ENCODE results near the gene SOHLH1.
"Not testable (repeated sequence)": the region's sequence is repeated elsewhere in the genome, so short reads cannot be mapped to it uniquely, and the experiment has no call there.

The SOHLH1 gene

GRCh38 chr9:135678236-135679017 is 20.9 kb downstream of the SOHLH1 start:
- no peak for DNase-seq (ENCODE audit: low read depth in 2 of 2)

DNA sequence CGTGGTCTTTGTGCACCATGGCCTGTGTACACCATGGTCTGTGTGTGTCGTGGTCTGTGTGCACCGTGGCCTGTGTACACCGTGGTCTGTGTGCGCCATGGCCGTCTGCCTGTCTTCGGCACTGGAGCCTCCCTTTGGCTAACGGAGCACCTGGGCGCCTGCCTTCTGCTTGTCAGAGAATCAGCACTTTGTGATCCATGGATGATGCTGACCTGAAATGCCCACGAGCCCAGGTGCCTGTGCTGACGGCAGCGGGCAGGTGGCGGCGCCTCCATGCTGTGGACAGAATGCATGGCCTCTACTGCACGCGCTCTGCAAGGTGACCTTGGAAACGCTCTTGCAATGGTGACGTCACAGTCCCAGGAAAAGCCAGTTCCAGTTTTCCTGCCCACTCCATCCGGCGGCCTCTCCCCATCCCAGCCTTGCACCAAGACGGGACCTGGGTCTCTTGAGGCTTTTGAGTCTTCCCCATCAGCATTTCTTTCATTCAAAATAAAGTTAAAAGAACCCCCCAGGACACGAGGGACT is 21.6 kb downstream of the SOHLH1 start:
- DNase-seq (ENCODE audit: low read depth in 2 of 2): no peak

DNA sequence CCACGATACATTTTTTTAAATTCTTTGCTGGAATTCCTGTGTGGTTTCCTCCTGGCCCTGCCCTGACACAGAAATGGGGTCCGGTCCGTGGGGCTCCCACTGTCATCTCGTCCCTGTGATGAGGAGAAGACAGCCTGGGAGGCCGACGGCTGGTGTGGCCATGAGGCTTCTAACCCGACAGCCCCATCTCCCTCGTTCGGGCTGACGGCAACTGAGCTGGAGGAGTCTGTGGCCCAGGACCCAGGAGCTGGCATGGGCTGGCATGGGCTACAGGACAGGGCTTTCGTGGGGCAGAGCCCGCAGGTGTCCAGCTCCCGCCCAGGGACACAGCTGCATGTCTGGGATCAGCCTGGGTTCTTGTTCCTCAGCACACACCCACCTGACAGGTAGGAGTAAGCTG is 22.4 kb downstream of the SOHLH1 start:
- no peak for DNase-seq (ENCODE audit: low read depth in 2 of 2)

DNA sequence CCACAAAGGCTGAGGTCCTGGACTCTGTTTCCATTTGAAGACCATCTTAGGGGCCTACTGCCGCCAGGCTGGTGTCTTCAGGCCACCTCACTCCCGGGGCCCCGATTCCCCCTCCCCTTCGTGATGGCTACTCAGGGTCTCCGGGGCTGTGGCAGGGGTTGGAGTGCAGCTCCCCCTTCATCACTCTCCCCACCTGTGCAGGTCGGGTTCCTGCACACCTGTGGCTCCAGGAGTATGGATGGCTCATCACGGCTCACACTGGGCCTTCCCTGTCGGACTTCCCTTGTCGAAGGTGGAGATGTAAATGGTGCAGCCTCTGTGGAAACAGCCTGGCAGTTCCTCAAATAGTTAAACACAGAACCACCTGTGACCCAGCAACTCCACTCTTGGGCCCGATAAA is 24.3 kb downstream of the SOHLH1 start:
- DNase-seq (ENCODE audit: low read depth in 2 of 2): no peak

- no peak for DNase-seq (ENCODE audit: low read depth in 2 of 2)
These were observed 25.3 kb downstream of the SOHLH1 start for GRCh38 chr9:135673941-135674340.

GRCh38 chr9:135672786-135673185 is 26.5 kb downstream of the SOHLH1 start:
- not testable (repeated sequence) for DNase-seq (ENCODE audit: low read depth in 2 of 2)

DNA sequence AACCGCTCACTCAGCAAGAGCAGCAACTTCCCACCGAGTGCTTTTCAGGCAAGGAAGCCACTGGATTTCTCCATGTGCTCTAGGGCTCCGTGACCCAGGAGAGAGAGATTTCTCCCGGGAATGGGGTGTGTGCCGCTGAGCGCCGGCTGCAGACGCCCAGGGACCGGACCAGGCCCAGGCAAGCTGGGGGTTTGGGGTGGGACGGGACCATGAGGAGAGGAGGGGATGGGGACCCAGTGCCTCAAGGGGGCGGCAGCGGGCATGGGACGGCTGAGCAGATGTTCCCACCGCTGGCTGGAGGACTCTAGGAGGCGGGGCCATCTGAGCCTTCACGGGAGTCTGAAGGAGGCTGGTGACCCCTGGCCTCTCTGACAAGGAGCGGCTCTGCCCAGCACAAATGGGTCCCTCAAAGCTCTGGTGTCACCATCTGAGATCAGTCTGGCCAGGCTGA is 27.7 kb downstream of the SOHLH1 start:
- DNase-seq (ENCODE audit: low read depth in 2 of 2): no peak

- no peak for DNase-seq (ENCODE audit: low read depth in 2 of 2)
These were observed 28.3 kb downstream of the SOHLH1 start for GRCh38 chr9:135670721-135671590.

DNA sequence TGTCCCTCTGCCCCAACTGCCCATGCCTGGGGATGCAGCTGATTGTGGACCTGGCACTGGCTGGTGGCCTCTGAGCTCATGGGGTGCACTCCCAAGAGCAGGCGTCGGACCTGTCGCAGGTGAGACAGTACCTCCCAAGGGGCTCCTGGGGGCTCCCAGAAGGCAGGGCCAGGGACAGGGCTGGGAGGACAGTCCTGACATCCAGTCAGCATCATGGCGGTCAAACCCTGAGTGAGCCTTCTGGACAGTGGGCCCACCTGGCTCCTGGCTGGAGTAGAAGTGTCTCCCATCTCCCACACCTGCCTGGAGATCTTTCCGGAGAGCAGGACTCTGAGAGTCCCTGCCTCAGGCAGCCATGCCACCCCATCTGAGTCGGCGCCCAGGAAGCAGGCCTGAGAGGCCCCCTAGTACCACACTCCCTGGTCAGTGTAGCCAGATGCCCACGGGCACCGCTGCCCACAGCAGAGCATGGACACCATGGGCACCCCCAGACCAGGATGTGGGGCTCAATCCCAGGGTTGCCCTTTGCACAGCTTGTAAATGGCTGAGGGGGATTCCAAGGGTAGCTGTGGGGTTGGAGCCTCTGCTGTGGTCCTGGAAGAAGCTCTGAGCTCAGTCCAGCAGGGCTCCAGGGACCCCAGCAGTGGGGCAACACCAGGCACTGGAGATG is 29.5 kb downstream of the SOHLH1 start:
- no peak for DNase-seq (ENCODE audit: low read depth in 2 of 2)

DNA sequence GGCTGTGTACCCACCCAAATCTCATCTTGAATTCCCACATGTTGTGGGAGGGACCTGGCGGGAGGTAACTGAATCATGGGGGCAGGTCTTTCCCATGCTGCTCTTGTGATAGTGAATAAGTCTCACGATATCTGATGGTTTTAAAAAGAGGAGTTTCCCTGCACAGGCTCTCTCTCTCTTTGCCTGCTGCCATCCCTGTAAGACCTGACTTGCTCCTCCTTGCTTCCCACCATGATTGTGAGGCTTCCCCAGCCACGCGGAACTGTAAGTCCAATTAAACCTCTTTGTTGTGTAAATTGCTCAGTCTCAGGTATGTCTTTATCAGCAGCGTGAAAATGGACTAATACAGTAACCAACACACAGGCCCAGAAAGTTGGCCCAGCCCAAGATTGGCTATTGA is 30.3 kb downstream of the SOHLH1 start:
- DNase-seq (ENCODE audit: low read depth in 2 of 2): not testable (repeated sequence)

- no peak for DNase-seq (ENCODE audit: low read depth in 2 of 2)
These were observed 31.7 kb downstream of the SOHLH1 start for GRCh38 chr9:135667463-135668001.

- no peak for DNase-seq (ENCODE audit: low read depth in 2 of 2)
These were observed 32.5 kb downstream of the SOHLH1 start for GRCh38 chr9:135666534-135667462.

- DNase-seq (ENCODE audit: low read depth in 2 of 2): no peak
These were observed 33.5 kb downstream of the SOHLH1 start for GRCh38 chr9:135665795-135666189.

DNA sequence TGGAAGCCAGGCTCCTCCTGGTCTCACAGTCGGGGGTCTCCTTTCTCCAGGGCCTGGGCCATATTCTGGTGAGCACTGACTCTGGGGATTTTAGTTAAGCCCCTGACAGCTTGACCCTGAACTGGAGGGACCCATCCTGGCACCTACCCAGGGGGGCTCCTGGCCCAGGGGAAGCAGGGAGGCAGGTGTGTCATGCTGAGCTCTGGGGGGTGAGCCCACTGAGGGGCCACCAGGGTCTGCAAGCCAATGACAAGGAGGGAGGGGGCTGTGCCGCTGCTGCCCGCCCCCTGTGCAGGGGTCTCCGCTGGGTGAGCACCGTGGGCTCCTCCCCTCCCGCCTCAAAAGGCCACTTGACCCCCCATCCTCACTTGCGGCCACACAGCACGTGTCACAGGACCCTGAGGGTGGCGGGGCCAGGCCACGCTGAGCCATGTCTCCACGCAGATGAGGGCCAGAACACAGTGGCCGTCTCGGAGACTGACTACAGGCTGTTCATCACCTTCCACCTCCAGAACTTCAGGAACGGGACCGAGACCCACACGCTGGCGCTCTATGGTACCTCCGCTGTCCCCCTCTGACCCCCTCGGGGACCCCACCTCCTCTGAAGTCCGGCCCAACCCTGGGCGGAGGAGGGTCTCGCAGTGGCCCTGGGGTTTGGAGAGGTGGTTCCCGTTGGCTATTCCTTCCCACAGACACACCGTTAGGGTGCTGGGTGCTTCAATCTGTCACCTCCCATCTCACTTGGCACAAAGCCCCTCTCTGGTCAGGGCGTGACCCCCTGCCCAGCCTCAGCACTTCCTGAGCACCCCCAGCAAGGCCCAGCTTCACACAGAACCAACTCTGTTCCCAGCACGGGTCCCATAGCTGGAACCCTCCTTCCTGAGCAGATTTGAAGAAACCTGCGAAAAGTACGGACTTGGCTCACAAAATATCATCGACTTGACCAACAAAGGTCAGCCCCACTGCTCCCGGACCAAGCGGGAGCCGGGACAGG is 34.2 kb downstream of the SOHLH1 start:
- DNase-seq (ENCODE audit: low read depth in 2 of 2): no peak

DNA sequence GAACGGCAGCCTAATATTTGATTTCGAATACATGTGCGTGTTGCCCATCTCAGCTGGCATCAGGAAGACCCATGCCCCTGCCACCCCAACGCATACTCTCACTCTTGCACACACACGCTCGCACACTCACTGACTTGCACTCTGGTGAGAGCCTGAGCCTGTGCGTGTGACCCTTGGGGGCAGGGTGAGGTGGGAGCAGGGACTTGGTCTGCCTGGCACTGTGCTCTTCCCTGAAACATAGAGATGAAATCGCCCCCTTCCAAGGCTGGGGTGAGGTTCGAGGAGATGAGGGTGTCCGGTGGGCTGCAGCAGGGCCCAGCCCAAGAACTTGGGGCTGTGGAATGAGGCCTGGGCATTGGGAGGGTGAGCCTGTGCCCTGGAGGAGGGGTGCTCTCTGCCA is 35.0 kb downstream of the SOHLH1 start:
- DNase-seq (ENCODE audit: low read depth in 2 of 2): no peak

GRCh38 chr9:135663857-135664256 is 35.4 kb downstream of the SOHLH1 start:
- no peak for DNase-seq (ENCODE audit: low read depth in 2 of 2)

GRCh38 chr9:135663451-135663770 is 35.9 kb downstream of the SOHLH1 start:
- DNase-seq (ENCODE audit: low read depth in 2 of 2): no peak

DNA sequence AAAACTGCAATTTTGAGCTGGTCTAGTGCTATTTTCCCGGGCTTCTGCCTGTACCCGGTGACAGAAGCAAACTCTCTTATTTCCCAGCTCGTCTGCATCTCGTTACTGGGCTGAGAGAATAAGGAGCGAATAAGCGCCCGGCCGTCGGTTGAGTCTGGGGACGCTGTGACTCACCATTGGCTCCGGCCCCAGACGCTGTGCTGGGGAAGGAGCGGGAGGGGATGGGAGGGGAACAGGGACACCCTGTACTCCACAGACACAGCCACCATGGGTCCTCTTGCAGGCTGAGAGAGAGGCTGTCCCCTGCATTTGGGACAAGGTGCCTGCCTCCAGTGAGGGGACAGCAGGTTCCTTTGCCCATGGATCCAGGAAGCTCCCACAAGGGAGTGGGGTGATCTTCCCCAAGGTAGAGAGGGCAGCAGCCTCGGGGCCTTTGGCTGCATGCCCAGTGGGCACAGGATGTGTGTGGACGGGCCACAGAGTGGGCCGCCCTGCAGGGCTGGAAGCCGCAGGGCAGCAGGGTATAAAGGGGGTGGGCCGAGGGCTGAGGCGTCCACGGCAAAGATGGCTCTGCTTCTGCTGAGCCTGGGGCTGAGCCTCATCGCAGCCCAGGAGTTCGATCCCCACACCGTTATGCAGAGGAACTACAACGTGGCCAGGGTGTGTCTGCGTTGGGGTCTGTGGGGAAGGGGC is 36.4 kb downstream of the SOHLH1 start, which contains the start of gene LCN9:
LCN9 (plus strand) TSS at position 552 of the 693 bp plus-strand sequence; CDS start at position 565, 13 bp downstream.
- DNase-seq (ENCODE audit: low read depth in 2 of 2): no peak

Measured in stimulated activated CD4-positive, alpha-beta T cell treated with anti-CD3 and anti-CD28 coated beads, Interleukin-1b, Interleukin-23, amount 100 ng/mL, for 4 hours (primary cell).